Measurements from ENCODE around the gene CLN6. TPM values are rescaled to one million over a fixed set of nuclear protein-coding genes. Genes with fewer than 3 reads are reported as not detected.
A peak's percentile ranks its signal among the peaks of the same experiment; 100 is the strongest.

Gene CLN6
- total RNA-seq, 1 donor from 2014 or later = 19.0 TPM

GRCh38 chr15:68276668-68277067, 47.1 kb upstream of the CLN6 start:
- Mint-ChIP-seq H3K4me3 (ENCODE audit: unreplicated experiment) (peak overlapping the region; percentile 91), H3K4me1 (ENCODE audit: low read depth, unreplicated experiment) (peaks cover 50% of the 10 kb centered on the region), H3K36me3 (ENCODE audit: low read depth, unreplicated experiment) (peaks cover 4% of the 10 kb centered on the region), H3K27ac (ENCODE audit: unreplicated experiment) (peak overlapping the region; percentile 96), H3K27me3 (ENCODE audit: low read depth, unreplicated experiment) (no peaks in the 10 kb centered on the region), H3K9me3 (ENCODE audit: unreplicated experiment) (no peaks in the 10 kb centered on the region)
- Histone ChIP-seq H4K20me1 (ENCODE audit: insufficient read depth, low read length) (peaks cover 34% of the 10 kb centered on the region), H2AFZ (ENCODE audit: low read depth, low read length) (peak overlapping the region; percentile 96), H3K27me3 (ENCODE audit: insufficient read depth, low read length) (no peaks in the 10 kb centered on the region), H3K4me1 (ENCODE audit: insufficient read depth, low read length) (peaks cover 45% of the 10 kb centered on the region), H3K9me3 (ENCODE audit: insufficient read depth, low read depth, low read length) (no peaks in the 10 kb centered on the region), H3K36me3 (ENCODE audit: insufficient read depth, low read length) (no peaks in the 10 kb centered on the region), H3K9ac (ENCODE audit: low read length) (peak overlapping the region; percentile 94), H3K27ac (ENCODE audit: low read depth, low read length) (peak overlapping the region; percentile 92), H3K4me2 (ENCODE audit: low read length) (peak overlapping the region; percentile 88), H3K79me2 (ENCODE audit: insufficient read depth, low read length) (peaks cover 49% of the 10 kb centered on the region), H3K4me3 (ENCODE audit: insufficient read depth, low read depth, low read length) (peak overlapping the region; percentile 73)
- no peak for TF ChIP-seq CTCF (IDR thresholded peaks at IDR 0.05; ENCODE audit: insufficient read depth, low read depth, low read length)
- no peak for TF ChIP-seq EZH2 (IDR thresholded peaks at IDR 0.05; ENCODE audit: insufficient read depth, low read length)
- DNase-seq (ENCODE audit: low read depth) = no peak
- FAIRE-seq = no peak

- TF ChIP-seq CTCF (IDR thresholded peaks at IDR 0.05; ENCODE audit: insufficient read depth, low read depth, low read length) (no peak), EZH2 (IDR thresholded peaks at IDR 0.05; ENCODE audit: insufficient read depth, low read length) (no peak)
- Histone ChIP-seq H4K20me1 (ENCODE audit: insufficient read depth, low read length) (peaks cover 20% of the 10 kb centered on the region), H3K36me3 (ENCODE audit: insufficient read depth, low read length) (no peaks in the 10 kb centered on the region), H3K4me2 (ENCODE audit: low read length) (no peak overlapping the region), H3K4me3 (ENCODE audit: insufficient read depth, low read depth, low read length) (no peak overlapping the region), H3K9me3 (ENCODE audit: insufficient read depth, low read depth, low read length) (no peaks in the 10 kb centered on the region), H3K4me1 (ENCODE audit: insufficient read depth, low read length) (peaks cover 50% of the 10 kb centered on the region), H2AFZ (ENCODE audit: low read depth, low read length) (no peak overlapping the region), H3K27ac (ENCODE audit: low read depth, low read length) (no peak overlapping the region), H3K9ac (ENCODE audit: low read length) (no peak overlapping the region), H3K27me3 (ENCODE audit: insufficient read depth, low read length) (no peaks in the 10 kb centered on the region), H3K79me2 (ENCODE audit: insufficient read depth, low read length) (peaks cover 35% of the 10 kb centered on the region)
- FAIRE-seq (no peak), DNase-seq (ENCODE audit: low read depth) (no peak)
- Mint-ChIP-seq H3K4me1 (ENCODE audit: low read depth, unreplicated experiment) (peaks cover 46% of the 10 kb centered on the region), H3K4me3 (ENCODE audit: unreplicated experiment) (no peak overlapping the region), H3K27ac (ENCODE audit: unreplicated experiment) (peak overlapping the region; percentile 15), H3K27me3 (ENCODE audit: low read depth, unreplicated experiment) (no peaks in the 10 kb centered on the region), H3K9me3 (ENCODE audit: unreplicated experiment) (no peaks in the 10 kb centered on the region), H3K36me3 (ENCODE audit: low read depth, unreplicated experiment) (peaks cover 4% of the 10 kb centered on the region)
Measured at GRCh38 chr15:68275165-68275746, 45.7 kb upstream of the CLN6 start.

GRCh38 chr15:68274201-68274848, 44.8 kb upstream of the CLN6 start:
- peaks cover 43% of the 10 kb centered on the region for H3K4me1 ChIP-seq (ENCODE audit: insufficient read depth, low read length)
- H3K9ac ChIP-seq (ENCODE audit: low read length) = no peak overlapping the region
- no peak overlapping the region for H3K4me3 ChIP-seq (ENCODE audit: insufficient read depth, low read depth, low read length)
- H3K27ac ChIP-seq (ENCODE audit: low read depth, low read length) = no peak overlapping the region
- peaks cover 25% of the 10 kb centered on the region for H3K79me2 ChIP-seq (ENCODE audit: insufficient read depth, low read length)
- H3K4me2 ChIP-seq (ENCODE audit: low read length) = no peak overlapping the region
- no peaks in the 10 kb centered on the region for H3K9me3 ChIP-seq (ENCODE audit: insufficient read depth, low read depth, low read length)
- H3K27me3 Mint-ChIP-seq (ENCODE audit: low read depth, unreplicated experiment) = no peaks in the 10 kb centered on the region
- H3K4me1 Mint-ChIP-seq (ENCODE audit: low read depth, unreplicated experiment) = peaks cover 42% of the 10 kb centered on the region
- no peaks in the 10 kb centered on the region for H3K9me3 Mint-ChIP-seq (ENCODE audit: unreplicated experiment)
- H3K27me3 ChIP-seq (ENCODE audit: insufficient read depth, low read length) = no peaks in the 10 kb centered on the region
- no peak for DNase-seq (ENCODE audit: low read depth)
- H3K36me3 Mint-ChIP-seq (ENCODE audit: low read depth, unreplicated experiment) = peaks cover 4% of the 10 kb centered on the region
- H3K36me3 ChIP-seq (ENCODE audit: insufficient read depth, low read length) = no peaks in the 10 kb centered on the region
- H3K27ac Mint-ChIP-seq (ENCODE audit: unreplicated experiment) = no peak overlapping the region
- no peak overlapping the region for H3K4me3 Mint-ChIP-seq (ENCODE audit: unreplicated experiment)
- H2AFZ ChIP-seq (ENCODE audit: low read depth, low read length) = no peak overlapping the region
- FAIRE-seq = no peak
- no peak for TF ChIP-seq EZH2 (IDR thresholded peaks at IDR 0.05; ENCODE audit: insufficient read depth, low read length)
- TF ChIP-seq CTCF (IDR thresholded peaks at IDR 0.05; ENCODE audit: insufficient read depth, low read depth, low read length) = no peak
- peaks cover 11% of the 10 kb centered on the region for H4K20me1 ChIP-seq (ENCODE audit: insufficient read depth, low read length)
